Panc1 (cell line): ENCODE data around the gene OPN4. TPM values are rescaled to one million over a fixed set of nuclear protein-coding genes. Genes with fewer than 3 reads are reported as not detected.

Experiments used
- ATAC-seq: fragments of 200-7000 bp; cut with Tn5 transposase; 2 replicates; pipeline ENCODE4 v1.9.1; 2020; ENCODE audit warnings: mild to moderate bottlenecking, moderate library complexity
- BruUV-seq: library from RNA; stranded (reverse); fragments of 400-500 nt; replicated peaks from 2 replicates; lab custom pipeline; 2021; lab: Mats Ljungman, UMichigan
- CTCF ChIA-PET: fragments of 300-600 bp; sonication (Branson Sonifier 250); formaldehyde crosslinking; loops from one replicate; lab custom pipeline; 2022; ENCODE audit warnings: antibody characterized with exemption; lab: Charles Lee
- POLR2A ChIA-PET: fragments of 300-600 bp; sonication (Branson Sonifier 250); formaldehyde crosslinking; loops from one replicate; lab custom pipeline; 2022; ENCODE audit warnings: antibody characterized with exemption; lab: Charles Lee
- DNase-seq: peaks from one replicate; pipeline ENCODE4 v3.0.0-alpha.2; 2010; ENCODE audit warnings: low read depth, low spot score
- H3K27ac ChIP-seq: 2 replicates; pipeline ENCODE4 v1.5.1; 2011; ENCODE audit warnings: mild to moderate bottlenecking, low read length, inconsistent platforms
- H3K27me3 ChIP-seq: fragments of 200-500 bp; sonication (Bioruptor generic); 2 replicates; pipeline ENCODE4 v1.6.0; 2014; ENCODE audit warnings: low read length, inconsistent platforms; ENCODE audit not compliant: control insufficient read depth, insufficient read depth
- H3K36me3 ChIP-seq: fragments of 200-500 bp; sonication (Bioruptor generic); 2 replicates; pipeline ENCODE4 v1.5.1; 2014; ENCODE audit warnings: inconsistent platforms, mild to moderate bottlenecking, low read length, moderate library complexity; ENCODE audit not compliant: control insufficient read depth, insufficient read depth
- H3K4me1 ChIP-seq: 2 replicates; pipeline ENCODE4 v1.5.1; 2011; ENCODE audit warnings: inconsistent platforms, mild to moderate bottlenecking, low read length, moderate library complexity; ENCODE audit not compliant: control insufficient read depth, insufficient read depth
- H3K4me3 ChIP-seq, 2 experiments: 2 replicates each; pipeline ENCODE4 v1.5.1; 2011 to 2012; ENCODE audit warnings: low read depth in 2 of 2, low read length in 2 of 2, mild to moderate bottlenecking in 2 of 2, inconsistent platforms in 1 of 2, moderate library complexity in 1 of 2
- H3K9me3 ChIP-seq: fragments of 200-500 bp; sonication (Bioruptor generic); 2 replicates; pipeline ENCODE4 v1.5.1; 2014; ENCODE audit warnings: low read depth, mild to moderate bottlenecking, inconsistent platforms, low read length, moderate library complexity; ENCODE audit not compliant: control insufficient read depth, insufficient read depth
- CTCF ChIP-seq: fragments of 450-650 bp; IDR thresholded peaks from 2 replicates; pipeline ENCODE4 v1.5.1; 2017; ENCODE audit warnings: mild to moderate bottlenecking
- POLR2AphosphoS5 ChIP-seq: IDR thresholded peaks from 2 replicates; pipeline ENCODE4 v1.6.1; 2012; ENCODE audit warnings: mild to moderate bottlenecking, low read depth, low read length, moderate library complexity
- SIN3A ChIP-seq: IDR thresholded peaks from 2 replicates; pipeline ENCODE4 v1.6.1; 2012; ENCODE audit warnings: low read depth, mild to moderate bottlenecking, low read length, moderate library complexity, borderline replicate concordance; ENCODE audit not compliant: insufficient read depth
- TCF7L2 ChIP-seq: IDR thresholded peaks from 2 replicates; pipeline ENCODE4 v1.6.1; 2011; ENCODE audit warnings: mild to moderate bottlenecking, low read depth, low read length, inconsistent platforms
- in situ Hi-C: cut with HindIII; loops from 2 replicates; pipeline ENCODE4 v1.10.0; 2016; ENCODE audit warnings: low sequenced_read_pairs, low pct_unique_long_range_greater_than_20kb
- intact Hi-C: fragments of 100-400 bp; cut with micrococcal nuclease; formaldehyde crosslinking; loops from one replicate; pipeline ENCODE4 v1.10.0; 2022; ENCODE audit not compliant: unreplicated experiment
- total RNA-seq: library from RNA; stranded (reverse); gene quantifications from one replicate; pipeline ENCODE4 v1.2.1, GENCODE V29; 2021; ENCODE audit not compliant: unreplicated experiment
- TF ChIP-seq, protein P1 (sequence below), 2 experiments: IDR thresholded peaks; 2 replicates each; pipeline ENCODE4 v1.6.1; 2011 to 2012; ENCODE audit warnings: low read depth in 2 of 2, control low read depth in 1 of 2, low read length in 1 of 2, mild to moderate bottlenecking in 1 of 2, moderate library complexity in 1 of 2; ENCODE audit not compliant: insufficient read depth in 1 of 2

Gene OPN4
- total RNA-seq, 1 experiment from 2014 or later: not detected

DNA sequence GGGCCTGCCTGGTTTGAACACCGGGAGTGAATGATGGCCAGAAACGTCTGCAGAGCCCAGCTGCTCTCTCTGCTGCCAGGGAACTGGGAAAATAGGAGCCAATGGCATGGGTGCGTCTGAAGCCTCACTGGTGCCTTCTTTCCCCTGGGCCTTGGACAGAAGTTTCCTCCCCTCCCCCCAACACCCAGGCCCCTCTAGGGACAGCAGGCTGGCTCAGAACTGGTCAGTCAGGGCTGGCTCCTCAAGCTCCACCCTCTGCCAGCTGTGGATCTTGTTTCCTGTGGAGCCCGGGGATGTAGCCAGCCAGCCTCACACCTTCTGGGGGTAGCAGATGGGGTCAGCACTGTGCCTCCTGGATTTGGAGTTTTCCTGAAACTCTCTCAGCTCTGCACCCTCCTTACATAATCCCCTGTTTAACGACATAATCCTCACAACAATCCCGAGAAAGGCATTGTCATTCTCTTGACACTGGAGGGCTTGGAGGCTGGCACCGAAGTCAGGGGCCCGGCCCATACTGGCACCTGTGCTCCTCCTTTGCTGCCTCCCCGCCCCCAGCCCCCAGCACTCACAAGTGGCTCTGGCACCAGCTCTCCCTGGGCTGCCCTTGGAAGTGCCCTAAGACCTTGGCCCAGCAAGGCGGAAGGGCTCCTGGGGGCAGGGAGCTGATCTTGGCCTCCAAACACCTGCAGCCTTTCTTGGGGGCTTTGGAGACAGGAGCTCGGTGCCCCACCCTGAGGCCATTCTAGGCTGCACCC, 19.7 kb downstream of the OPN4 start:
- intact Hi-C loops (no loop called here), in situ Hi-C loops (no loop called here)
- H3K4me3 ChIP-seq: no peak overlapping the region
- ChIA-PET CTCF (no interaction called here), POLR2A (interaction anchor here (0.6 kb wide), 1 partner anchor 367 kb away, joined by 5 read pairs; no protein-coding TSS in a partner anchor)
- no peaks in the 10 kb centered on the region for H3K9me3 ChIP-seq
- DNase-seq: no peak
- no peaks in the 10 kb centered on the region for H3K36me3 ChIP-seq
- no peaks in the 10 kb centered on the region for H3K27me3 ChIP-seq
- BruUV-seq: no TSS peak
- H3K27ac ChIP-seq: no peak overlapping the region
- no peak for ATAC-seq
- peaks cover 4% of the 10 kb centered on the region for H3K4me1 ChIP-seq
- TF ChIP-seq, protein P1, sequence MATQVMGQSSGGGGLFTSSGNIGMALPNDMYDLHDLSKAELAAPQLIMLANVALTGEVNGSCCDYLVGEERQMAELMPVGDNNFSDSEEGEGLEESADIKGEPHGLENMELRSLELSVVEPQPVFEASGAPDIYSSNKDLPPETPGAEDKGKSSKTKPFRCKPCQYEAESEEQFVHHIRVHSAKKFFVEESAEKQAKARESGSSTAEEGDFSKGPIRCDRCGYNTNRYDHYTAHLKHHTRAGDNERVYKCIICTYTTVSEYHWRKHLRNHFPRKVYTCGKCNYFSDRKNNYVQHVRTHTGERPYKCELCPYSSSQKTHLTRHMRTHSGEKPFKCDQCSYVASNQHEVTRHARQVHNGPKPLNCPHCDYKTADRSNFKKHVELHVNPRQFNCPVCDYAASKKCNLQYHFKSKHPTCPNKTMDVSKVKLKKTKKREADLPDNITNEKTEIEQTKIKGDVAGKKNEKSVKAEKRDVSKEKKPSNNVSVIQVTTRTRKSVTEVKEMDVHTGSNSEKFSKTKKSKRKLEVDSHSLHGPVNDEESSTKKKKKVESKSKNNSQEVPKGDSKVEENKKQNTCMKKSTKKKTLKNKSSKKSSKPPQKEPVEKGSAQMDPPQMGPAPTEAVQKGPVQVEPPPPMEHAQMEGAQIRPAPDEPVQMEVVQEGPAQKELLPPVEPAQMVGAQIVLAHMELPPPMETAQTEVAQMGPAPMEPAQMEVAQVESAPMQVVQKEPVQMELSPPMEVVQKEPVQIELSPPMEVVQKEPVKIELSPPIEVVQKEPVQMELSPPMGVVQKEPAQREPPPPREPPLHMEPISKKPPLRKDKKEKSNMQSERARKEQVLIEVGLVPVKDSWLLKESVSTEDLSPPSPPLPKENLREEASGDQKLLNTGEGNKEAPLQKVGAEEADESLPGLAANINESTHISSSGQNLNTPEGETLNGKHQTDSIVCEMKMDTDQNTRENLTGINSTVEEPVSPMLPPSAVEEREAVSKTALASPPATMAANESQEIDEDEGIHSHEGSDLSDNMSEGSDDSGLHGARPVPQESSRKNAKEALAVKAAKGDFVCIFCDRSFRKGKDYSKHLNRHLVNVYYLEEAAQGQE (IDR thresholded peaks at IDR 0.05; ENCODE audit: insufficient read depth in 1 of 2, low read depth in 2 of 2, low read length in 1 of 2): no peak
- TF ChIP-seq TCF7L2 (no peak), POLR2AphosphoS5 (no peak), SIN3A (no peak)

DNA sequence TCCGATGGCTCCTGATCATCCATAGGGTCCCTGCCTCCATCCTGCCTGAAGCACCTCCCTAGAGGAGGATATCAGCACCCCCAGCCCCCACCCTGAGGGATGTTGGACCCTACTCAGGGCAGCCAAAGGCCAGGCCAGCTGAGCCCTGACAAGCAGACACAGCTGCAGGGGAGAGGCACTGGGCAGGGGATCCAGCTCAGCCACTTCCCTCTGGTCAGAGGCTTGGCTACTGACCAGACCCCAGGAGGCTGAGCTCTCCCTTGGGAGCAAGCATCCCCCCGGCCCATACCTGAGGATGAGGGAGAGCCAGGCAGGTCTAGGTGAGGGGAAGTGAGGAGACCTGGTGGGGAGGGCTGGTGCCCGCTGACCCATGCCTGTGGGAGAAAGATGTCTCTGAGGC, 20.6 kb downstream of the OPN4 start:
- no peak overlapping the region for H3K27ac ChIP-seq
- peaks cover 4% of the 10 kb centered on the region for H3K4me1 ChIP-seq
- ChIA-PET CTCF (no interaction called here), POLR2A (no interaction called here)
- ATAC-seq (no peak), DNase-seq (no peak)
- TF ChIP-seq, protein P1 (IDR thresholded peaks at IDR 0.05; ENCODE audit: insufficient read depth in 1 of 2, low read depth in 2 of 2, low read length in 1 of 2): no peak
- TF ChIP-seq SIN3A (no peak), TCF7L2 (no peak), CTCF (no peak), POLR2AphosphoS5 (no peak)
- H3K36me3 ChIP-seq: no peaks in the 10 kb centered on the region
- BruUV-seq: no TSS peak
- H3K27me3 ChIP-seq: no peaks in the 10 kb centered on the region
- H3K9me3 ChIP-seq: no peaks in the 10 kb centered on the region
- intact Hi-C loops: no loop called here
- no peak overlapping the region for H3K4me3 ChIP-seq
- in situ Hi-C loops: no loop called here
